GM23338 (cell line): ENCODE data around the gene DCN.

Experiments
- CREB1 ChIP-seq: fragments of 250-450 bp; sonication (Bioruptor Pico); IDR thresholded peaks from 2 replicates; pipeline ENCODE4 v1.5.0; 2020; ENCODE audit warnings: low read depth, mild to moderate bottlenecking, moderate library complexity
- EZH2 ChIP-seq: fragments of 200-600 bp; sonication (generic); IDR thresholded peaks from one replicate; pipeline ENCODE4 v1.8.0; 2017; ENCODE audit warnings: antibody characterized with exemption, mild to moderate bottlenecking, low read depth; ENCODE audit not compliant: unreplicated experiment
- EZH2phosphoT487 ChIP-seq: fragments of 200-600 bp; sonication (generic); IDR thresholded peaks from one replicate; pipeline ENCODE4 v1.8.1; 2018; ENCODE audit warnings: antibody characterized with exemption; ENCODE audit not compliant: unreplicated experiment
- JUNB ChIP-seq: IDR thresholded peaks from one replicate; pipeline ENCODE4 v1.6.1; 2016; ENCODE audit warnings: antibody characterized with exemption; ENCODE audit not compliant: unreplicated experiment
- POLR2AphosphoS5 ChIP-seq: IDR thresholded peaks from 2 replicates; pipeline ENCODE4 v1.6.1; 2016; ENCODE audit warnings: antibody characterized with exemption, low read depth
- STAT1 ChIP-seq: IDR thresholded peaks from one replicate; pipeline ENCODE4 v1.6.1; 2016; ENCODE audit warnings: antibody characterized with exemption; ENCODE audit not compliant: unreplicated experiment
- ZNF114 ChIP-seq: fragments of 250-450 bp; sonication (Bioruptor Pico); IDR thresholded peaks from 2 replicates; pipeline ENCODE4 v1.5.0; 2020; ENCODE audit warnings: mild to moderate bottlenecking, moderate library complexity
- TF ChIP-seq, protein P1 (sequence below), 2 experiments: fragments of 200-600 bp in 1 of 2; sonication (generic) in 1 of 2; conservative IDR thresholded peaks; 2 replicates each; pipeline versions ENCODE4 v1.5.1 to v1.6.1; 2016 to 2017; ENCODE audit warnings: antibody characterized with exemption in 2 of 2, low read depth in 2 of 2, mild to moderate bottlenecking in 2 of 2, moderate library complexity in 1 of 2
- TF ChIP-seq, protein P2 (sequence below): IDR thresholded peaks from one replicate; pipeline ENCODE4 v1.6.1; 2018; ENCODE audit warnings: antibody characterized with exemption; ENCODE audit not compliant: unreplicated experiment

DNA sequence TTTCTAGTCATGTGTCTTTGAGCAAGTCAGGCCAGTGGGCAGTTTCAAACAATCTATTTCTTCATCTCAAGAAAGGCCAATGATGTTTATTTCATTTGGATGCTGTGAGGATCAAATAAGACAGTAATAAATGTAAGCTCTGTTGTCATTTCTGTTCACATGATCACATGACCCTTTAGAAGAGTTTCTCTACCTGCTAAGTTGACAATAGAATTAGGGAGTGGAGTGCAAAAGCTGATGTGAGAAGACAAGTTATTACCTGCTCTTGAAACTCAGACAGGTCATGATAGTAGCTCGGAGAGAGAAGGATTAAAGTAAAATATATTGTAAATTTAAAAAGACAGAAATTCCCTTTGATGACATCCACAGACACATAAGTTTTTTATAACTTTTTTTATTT lies 37.3 kb upstream of the DCN start:
- TF ChIP-seq, protein P1, sequence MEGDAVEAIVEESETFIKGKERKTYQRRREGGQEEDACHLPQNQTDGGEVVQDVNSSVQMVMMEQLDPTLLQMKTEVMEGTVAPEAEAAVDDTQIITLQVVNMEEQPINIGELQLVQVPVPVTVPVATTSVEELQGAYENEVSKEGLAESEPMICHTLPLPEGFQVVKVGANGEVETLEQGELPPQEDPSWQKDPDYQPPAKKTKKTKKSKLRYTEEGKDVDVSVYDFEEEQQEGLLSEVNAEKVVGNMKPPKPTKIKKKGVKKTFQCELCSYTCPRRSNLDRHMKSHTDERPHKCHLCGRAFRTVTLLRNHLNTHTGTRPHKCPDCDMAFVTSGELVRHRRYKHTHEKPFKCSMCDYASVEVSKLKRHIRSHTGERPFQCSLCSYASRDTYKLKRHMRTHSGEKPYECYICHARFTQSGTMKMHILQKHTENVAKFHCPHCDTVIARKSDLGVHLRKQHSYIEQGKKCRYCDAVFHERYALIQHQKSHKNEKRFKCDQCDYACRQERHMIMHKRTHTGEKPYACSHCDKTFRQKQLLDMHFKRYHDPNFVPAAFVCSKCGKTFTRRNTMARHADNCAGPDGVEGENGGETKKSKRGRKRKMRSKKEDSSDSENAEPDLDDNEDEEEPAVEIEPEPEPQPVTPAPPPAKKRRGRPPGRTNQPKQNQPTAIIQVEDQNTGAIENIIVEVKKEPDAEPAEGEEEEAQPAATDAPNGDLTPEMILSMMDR (conservative IDR thresholded peaks at IDR 0.05; ENCODE audit: low read depth in 2 of 2), result no peak
- TF ChIP-seq POLR2AphosphoS5 (no peak), EZH2 (no peak), CREB1 (CRISPR knock-in tag) (no peak), EZH2phosphoT487 (no peak), JUNB (no peak), STAT1 (no peak), ZNF114 (CRISPR knock-in tag) (no peak)
- TF ChIP-seq, protein P2, sequence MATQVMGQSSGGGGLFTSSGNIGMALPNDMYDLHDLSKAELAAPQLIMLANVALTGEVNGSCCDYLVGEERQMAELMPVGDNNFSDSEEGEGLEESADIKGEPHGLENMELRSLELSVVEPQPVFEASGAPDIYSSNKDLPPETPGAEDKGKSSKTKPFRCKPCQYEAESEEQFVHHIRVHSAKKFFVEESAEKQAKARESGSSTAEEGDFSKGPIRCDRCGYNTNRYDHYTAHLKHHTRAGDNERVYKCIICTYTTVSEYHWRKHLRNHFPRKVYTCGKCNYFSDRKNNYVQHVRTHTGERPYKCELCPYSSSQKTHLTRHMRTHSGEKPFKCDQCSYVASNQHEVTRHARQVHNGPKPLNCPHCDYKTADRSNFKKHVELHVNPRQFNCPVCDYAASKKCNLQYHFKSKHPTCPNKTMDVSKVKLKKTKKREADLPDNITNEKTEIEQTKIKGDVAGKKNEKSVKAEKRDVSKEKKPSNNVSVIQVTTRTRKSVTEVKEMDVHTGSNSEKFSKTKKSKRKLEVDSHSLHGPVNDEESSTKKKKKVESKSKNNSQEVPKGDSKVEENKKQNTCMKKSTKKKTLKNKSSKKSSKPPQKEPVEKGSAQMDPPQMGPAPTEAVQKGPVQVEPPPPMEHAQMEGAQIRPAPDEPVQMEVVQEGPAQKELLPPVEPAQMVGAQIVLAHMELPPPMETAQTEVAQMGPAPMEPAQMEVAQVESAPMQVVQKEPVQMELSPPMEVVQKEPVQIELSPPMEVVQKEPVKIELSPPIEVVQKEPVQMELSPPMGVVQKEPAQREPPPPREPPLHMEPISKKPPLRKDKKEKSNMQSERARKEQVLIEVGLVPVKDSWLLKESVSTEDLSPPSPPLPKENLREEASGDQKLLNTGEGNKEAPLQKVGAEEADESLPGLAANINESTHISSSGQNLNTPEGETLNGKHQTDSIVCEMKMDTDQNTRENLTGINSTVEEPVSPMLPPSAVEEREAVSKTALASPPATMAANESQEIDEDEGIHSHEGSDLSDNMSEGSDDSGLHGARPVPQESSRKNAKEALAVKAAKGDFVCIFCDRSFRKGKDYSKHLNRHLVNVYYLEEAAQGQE, result no peak
